ENCODE measurements around the gene SERAC1.
A peak's percentile ranks its signal among the peaks of the same experiment; 100 is the strongest.
"Not testable (repeated sequence)": the region's sequence is repeated elsewhere in the genome, so short reads cannot be mapped to it uniquely, and the experiment has no call there.

Gene SERAC1

GRCh38 chr6:158172001-158172400 is 3.9 kb upstream of the SERAC1 start (continued):
- TF ChIP-seq CSRNP3 (CRISPR knock-in tag; IDR thresholded peaks at IDR 0.05) (no peak), OSR1 (CRISPR knock-in tag; IDR thresholded peaks at IDR 0.05) (no peak)

GRCh38 chr6:158170656-158171081 is 2.6 kb upstream of the SERAC1 start:
- no peak for TF ChIP-seq PPARA (CRISPR knock-in tag; IDR thresholded peaks at IDR 0.05; ENCODE audit: borderline replicate concordance)
- peak; percentile 52; the same call in 1 of the 2 replicates for TF ChIP-seq ISL1 (CRISPR knock-in tag; IDR thresholded peaks at IDR 0.05)
- peak; percentile 51 for ATAC-seq

GRCh38 chr6:158169634-158170033 is 1.6 kb upstream of the SERAC1 start:
- ATAC-seq: not testable (repeated sequence)

- TF ChIP-seq ZNF8 (CRISPR knock-in tag; IDR thresholded peaks at IDR 0.05) (no peak), PATZ1 (CRISPR knock-in tag; IDR thresholded peaks at IDR 0.05; ENCODE audit: borderline replicate concordance) (no peak), OSR1 (CRISPR knock-in tag; IDR thresholded peaks at IDR 0.05) (no peak), TCF4 (CRISPR knock-in tag; IDR thresholded peaks at IDR 0.05; ENCODE audit: borderline replicate concordance) (no peak), SNAI2 (CRISPR knock-in tag; IDR thresholded peaks at IDR 0.05) (no peak), ZFP30 (CRISPR knock-in tag; IDR thresholded peaks at IDR 0.05) (no peak), ZNF565 (CRISPR knock-in tag; conservative IDR thresholded peaks at IDR 0.05; ENCODE audit: low read depth) (no peak)
- no peak for ATAC-seq
Observed at GRCh38 chr6:158165919-158166416, 2.1 kb downstream of the SERAC1 start.

GRCh38 chr6:158164579-158165170 is 3.4 kb downstream of the SERAC1 start:
- TF ChIP-seq CSDC2 (CRISPR knock-in tag; IDR thresholded peaks at IDR 0.05) (no peak), SNAI2 (CRISPR knock-in tag; IDR thresholded peaks at IDR 0.05) (no peak), ZFP3 (CRISPR knock-in tag; IDR thresholded peaks at IDR 0.05) (no peak), ZNF8 (CRISPR knock-in tag; IDR thresholded peaks at IDR 0.05) (no peak), OSR1 (CRISPR knock-in tag; IDR thresholded peaks at IDR 0.05) (no peak), TSHZ2 (CRISPR knock-in tag; IDR thresholded peaks at IDR 0.05) (no peak), GLIS3 (CRISPR knock-in tag; IDR thresholded peaks at IDR 0.05) (no peak), ZFP30 (CRISPR knock-in tag; IDR thresholded peaks at IDR 0.05) (no peak), CREB5 (CRISPR knock-in tag; IDR thresholded peaks at IDR 0.05; ENCODE audit: low read depth) (no peak), ZNF70 (CRISPR knock-in tag; IDR thresholded peaks at IDR 0.05) (no peak), ARNTL (CRISPR knock-in tag; IDR thresholded peaks at IDR 0.05; ENCODE audit: borderline replicate concordance, low read depth) (no peak), ZNF565 (CRISPR knock-in tag; conservative IDR thresholded peaks at IDR 0.05; ENCODE audit: low read depth) (no peak)
- no peak for ATAC-seq
